NCI-H2196 (cell line): ENCODE measurements around the gene TBC1D22A.
A peak's percentile ranks its signal among the peaks of the same experiment; 100 is the strongest.

Experiments
- DNase-seq: peaks from one replicate; lab custom pipeline; 2025; ENCODE audit not compliant: unreplicated experiment; lab: John Stamatoyannopoulos, UW

TBC1D22A gene

DNA sequence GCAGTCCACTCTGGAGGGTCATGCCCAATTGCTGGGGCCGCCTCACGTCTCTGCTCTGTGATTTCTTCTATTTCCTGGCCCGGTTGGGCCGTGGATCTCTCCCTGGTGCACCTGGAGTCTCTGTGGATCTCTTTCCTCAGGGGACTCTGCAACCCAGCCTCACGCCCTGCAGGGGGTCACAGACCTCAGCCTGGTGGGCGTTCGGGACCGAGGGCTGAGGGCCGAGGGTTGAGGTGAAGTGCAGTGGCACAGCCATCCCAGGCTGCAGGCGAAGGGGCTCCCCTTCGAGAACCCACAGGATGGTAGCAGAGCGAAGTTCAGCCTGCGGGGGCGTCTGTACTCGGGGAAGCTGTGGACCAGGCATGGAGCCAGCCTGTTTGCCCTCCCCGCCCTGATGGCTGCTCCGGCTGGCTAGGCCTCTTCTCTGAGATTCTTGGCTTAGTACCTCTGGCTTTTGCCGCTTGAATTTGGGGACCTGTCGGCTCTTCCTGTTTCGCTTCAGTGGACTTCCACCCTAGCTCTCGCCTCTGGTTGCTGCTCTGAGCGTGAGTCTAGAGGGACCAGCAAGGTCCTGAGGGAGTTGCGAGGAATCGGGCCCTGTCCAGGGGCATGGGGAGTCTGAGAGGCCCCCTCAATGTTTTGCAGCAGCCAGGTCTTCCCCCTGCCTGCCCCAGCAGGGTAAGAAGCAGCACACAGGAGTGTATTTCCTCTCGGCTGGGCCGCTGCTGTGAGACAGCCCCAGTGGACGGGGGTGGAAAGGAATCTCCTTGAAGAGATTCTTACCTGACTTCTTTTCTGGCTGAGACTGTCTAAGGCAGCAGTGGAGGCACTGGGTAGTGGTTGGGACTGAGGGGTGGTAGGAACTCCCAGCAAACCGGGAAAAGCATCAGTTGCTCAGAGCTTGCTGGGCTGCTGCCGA is 140.8 kb downstream of the TBC1D22A start:
- no peak for DNase-seq

DNA sequence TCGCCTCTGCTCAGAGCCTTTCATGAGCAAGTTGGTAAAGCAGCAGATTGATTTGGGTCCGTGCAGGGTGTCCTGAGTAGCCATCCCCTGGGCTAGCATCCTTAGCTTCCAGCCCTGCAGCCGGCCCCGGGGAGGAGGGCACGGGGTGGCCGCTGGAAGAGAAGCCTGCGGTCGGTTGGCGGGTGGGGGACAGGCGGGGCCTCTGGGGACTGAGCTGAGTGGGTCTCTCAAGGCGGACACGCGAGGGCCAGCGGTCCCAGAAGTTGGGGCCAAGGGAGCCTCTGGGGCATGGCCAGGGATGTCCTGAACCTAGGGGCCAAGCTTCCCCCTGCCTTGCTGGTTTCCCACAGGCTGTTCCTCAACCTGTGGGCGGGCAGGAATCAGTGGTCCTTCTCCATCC is 143.0 kb downstream of the TBC1D22A start:
- no peak for DNase-seq

DNA sequence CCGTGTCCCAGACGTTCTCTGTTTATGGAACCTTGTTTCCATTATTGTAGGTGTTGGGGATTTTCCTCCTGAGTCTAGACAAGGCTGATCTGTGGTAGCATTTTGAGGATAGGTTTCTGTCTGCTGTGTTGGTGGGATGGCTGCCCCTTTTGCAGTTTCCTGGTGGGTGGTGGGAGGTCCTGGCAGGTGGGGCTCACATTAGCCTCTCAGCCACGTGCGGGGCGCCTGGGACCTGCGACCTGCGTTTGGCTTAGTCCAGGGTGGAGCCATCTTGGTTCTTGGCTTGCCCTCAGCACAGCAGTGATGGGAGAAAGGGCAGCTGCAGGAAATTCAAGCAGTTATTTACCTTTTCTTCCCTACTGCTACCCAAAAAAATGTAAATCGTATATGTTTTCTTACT is 143.4 kb downstream of the TBC1D22A start:
- DNase-seq, result no peak

DNA sequence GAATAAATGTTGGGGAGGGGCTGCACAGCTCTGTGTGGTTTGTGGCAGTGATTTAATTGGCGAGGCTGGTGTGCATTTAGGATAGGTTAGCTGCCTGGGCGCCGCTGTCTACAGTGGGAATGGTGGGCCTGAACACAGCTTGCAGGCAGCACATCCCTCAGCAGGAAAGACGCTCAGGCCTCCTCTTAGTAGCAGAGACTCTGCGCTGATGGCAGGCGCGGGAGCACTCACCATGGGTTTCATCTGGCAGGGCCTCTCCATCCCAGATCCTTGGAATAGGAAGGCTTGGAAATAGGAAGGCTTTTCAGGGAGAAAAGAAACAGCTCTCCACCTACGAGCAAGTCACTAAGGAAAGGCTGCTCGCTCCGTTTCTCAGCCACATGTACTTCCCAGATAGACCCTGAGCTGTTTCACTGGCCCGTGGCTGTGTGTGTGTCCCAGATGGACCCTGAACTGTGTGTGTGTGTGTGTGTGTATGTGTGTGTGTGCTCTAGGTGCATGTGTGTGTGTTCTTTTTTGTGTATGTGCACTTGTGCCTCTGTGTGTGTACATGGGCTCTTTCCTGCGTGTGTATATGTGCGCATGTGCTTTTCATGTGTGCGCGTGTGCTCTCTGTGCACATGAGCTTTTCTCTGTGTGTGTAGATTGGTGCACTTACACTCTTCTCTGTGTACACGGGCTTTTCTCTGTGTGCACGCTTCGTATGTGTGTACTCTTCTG is 144.0 kb downstream of the TBC1D22A start:
- DNase-seq, result no peak

DNA sequence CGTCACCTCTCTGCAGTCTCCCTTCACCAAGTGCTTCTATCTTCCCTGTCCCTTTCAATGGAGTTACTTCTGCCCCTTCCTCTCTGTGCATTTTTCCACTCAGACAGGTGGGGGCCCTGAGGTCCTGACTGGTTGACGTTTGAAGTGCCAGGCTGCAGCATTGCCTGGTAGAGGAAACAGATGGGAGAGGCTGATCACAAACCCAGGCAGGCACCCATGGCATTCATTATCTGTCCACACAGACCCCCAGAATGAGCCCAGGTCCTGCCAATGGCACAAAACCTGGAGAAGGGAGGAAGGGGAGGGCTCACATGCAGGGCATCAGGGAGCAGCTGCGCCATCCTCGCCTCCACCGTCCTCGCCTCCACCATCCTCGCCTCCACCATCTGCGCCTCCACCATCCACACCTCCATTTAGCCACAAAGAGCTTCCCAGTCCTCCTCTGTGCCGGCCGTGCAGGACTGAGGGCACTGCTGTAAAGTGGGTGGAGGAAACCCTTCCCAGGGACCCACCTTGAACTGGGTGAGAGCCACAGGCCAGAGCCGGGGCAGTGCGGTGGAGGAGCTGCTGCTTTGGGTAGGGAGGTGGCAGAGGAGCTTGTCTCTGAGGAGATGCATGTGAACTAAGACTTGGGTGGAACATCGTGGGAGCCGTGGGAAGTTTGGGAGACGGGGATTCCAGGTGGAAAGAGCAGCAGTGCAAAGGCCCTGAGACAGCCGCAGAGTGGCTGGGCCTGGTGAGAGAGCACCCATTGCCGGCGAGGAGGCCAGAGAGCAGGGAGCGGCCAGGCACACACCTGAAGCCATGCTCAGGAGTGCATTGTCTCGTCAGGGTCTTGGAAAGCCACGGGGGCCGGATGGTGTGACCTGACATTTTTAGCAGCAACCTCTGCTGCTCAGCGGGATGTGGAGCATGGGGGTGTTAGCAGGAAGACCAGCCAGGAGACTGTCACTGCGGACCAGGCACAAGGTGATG is 145.1 kb downstream of the TBC1D22A start:
- DNase-seq, result no peak

DNA sequence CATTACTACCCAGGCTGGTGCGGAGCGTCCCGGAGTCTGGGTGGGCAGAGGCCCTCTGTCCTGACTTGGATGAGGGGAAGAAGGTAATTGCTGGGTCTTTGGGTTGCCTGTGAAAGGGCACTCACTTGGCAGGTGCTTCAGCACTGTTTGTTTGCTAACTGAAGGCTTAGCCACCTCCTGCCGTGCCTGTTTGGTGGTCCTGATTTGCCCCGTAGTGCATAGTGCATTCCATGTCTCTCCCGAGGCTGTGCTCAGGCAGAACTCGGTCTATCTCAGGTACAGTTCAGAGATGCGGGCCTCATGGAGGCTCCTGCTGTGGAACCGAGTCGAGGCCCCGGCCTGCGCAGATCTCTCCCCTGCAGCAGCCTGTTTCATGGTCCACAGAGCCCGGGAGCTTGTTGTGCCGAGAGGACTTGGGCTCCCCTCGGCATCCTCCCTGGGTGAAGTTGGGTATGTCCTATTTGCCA is 146.2 kb downstream of the TBC1D22A start:
- no peak for DNase-seq

DNA sequence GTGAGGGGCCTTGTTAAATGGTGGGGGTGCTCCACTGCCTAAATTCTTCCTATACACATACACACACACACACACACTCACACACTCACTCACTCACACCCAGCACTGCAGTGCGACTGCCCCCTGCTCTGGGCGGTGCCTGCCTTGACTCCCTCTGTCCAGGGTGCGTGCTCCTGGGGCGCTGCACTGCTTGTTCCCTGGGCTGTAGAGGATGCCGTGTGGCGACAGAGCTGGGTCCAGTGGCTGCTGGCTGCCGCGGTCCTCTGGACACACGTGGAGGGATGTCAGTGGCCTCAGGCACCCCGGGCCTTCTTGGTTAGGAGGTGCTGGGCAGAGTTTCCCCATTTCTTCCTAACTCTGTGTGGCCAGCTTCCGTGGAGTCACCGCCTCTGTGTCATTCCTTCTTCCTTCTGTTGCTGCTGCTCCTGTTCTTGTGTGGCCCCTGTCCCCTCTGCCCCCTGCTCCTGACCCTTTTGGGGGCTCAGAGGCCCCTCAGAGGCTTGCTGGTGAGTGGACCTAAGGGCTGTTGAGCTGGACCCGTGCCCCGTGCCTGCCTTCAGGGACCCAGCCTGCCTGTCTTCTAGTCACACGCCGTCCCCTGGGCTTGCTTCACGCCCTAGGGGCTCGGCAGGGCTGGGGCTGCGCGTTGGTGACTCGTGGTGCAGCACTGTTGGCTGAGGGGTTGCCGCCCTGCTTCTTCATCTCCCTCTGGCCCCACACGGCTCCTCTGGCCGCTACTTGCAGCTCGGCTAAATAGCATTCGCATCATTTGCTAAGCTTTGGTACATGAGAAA is 147.0 kb downstream of the TBC1D22A start:
- no peak for DNase-seq

DNA sequence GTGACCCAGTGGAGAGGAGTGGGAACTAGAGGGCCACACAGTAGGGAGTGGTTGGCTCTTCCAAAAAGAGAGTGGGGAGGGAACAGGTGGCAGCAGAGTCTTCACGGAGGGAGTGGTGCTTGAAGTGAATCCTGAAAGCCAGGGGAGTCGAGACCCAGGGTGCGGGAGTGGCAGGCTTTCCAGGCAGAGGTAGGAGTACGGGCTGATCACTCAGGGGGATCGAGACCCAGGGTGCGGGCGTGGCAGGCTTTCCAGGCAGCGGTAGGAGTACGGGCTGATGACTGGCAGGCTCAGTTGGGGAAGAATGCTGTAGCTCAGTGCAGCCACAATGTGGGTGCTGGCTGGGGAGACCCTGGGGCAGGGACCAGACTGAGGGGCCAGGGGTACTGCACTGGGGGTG is 148.2 kb downstream of the TBC1D22A start:
- DNase-seq, result no peak

DNA sequence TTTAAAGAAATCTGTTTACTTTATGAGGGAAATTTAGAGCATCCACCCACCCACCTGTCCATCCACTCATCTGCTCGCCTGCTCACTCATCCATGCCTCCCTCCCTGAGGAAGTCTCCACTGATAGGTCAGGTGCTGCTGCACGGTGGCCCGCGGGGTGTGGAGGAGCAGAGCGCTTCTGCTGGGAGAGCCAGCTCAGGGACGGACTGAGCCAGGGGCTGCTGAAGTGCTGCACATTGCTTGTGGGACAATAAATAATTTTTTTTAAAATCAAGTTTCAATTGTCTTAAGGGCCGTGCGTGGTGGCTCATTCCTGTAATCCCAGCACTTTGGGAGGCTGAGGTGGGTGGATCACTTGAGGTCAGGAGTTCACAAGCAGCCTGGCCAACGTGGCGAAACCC is 148.9 kb downstream of the TBC1D22A start:
- no peak for DNase-seq

DNA sequence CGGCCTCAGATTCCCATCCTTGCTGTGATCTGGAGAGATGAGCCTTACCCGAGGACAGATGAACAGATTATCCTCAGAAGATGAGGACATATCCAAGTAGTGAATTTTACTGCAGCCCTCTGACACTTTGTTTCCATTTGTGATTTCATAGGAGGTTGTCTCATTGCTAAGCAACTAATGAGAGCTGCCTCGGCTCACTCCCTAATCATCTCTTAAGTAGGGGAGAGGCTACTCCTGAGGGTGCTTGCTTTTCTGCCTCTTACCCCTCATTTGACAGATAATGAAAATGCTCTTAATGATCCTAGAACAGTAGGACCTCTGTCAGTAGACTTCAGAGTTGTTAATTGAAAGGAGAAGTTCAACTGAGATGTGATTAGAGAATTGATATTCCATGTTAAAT is 150.9 kb downstream of the TBC1D22A start:
- DNase-seq, result no peak

DNA sequence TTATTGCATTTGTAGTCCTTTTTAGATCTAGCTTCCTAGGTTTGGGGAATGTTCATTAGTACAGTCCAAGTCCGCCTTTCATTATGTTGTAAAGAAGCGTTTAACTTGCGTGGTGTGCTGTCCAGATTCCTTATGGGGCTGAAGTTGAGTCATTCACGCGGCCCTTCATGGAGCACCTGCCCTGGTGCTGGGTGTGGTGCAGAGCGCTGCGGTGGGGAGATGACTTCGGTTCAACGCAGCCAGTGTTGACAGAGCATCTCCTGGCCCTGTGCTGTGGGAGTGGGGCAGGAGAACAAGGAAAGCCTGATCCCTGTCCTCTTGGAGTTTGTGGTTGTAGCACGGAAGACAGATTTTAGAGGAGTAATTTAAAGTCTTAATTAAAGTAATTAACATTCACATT is 152.0 kb downstream of the TBC1D22A start:
- no peak for DNase-seq

DNA sequence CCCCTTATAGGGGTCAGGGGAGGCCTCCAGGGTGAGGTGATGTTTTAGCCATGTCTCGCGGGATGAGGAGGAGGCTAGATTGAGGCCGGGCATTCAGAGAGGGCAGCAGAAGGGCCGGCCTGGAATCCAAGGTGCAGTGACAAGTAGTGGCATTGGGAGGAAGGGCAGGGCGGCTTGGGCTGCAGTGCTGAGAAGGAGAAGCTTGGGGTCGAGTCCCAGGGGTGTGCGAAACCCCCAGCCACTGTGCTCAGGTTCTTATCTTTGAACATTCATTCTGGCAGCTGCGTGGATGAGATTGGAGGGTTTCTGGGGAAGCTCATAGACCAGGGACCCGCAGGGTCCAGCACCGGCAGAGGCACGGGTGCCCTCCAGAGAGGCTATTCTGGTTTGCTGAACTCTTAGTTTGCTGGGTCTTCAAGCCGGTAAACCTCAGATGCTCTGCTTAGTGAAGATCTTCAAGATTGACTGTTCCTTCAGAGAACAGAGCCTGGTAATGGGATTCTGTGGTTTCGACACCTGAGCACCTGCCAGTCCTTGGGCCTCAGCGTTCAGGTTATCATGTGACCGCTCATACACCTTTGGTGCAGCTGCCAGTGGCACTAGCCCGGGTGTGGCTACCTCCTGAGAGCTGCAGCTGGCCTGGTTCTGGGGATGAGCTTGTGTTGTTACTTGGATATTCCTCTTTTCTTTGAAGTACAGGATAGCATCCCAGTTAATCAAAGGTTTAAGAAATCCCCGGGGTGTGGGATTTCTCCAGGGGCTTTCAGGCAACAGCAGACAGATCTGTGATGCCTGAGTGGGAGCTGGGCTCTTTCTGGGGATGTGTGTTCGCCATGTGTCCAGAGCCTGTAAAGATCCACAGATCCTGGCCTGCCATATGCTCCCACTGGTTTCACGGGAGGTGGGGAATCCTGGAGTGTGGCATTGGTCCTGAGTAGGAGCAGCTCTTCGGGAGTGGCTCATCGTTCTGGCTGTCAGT is 152.8 kb downstream of the TBC1D22A start:
- peak; percentile 70 for DNase-seq

DNA sequence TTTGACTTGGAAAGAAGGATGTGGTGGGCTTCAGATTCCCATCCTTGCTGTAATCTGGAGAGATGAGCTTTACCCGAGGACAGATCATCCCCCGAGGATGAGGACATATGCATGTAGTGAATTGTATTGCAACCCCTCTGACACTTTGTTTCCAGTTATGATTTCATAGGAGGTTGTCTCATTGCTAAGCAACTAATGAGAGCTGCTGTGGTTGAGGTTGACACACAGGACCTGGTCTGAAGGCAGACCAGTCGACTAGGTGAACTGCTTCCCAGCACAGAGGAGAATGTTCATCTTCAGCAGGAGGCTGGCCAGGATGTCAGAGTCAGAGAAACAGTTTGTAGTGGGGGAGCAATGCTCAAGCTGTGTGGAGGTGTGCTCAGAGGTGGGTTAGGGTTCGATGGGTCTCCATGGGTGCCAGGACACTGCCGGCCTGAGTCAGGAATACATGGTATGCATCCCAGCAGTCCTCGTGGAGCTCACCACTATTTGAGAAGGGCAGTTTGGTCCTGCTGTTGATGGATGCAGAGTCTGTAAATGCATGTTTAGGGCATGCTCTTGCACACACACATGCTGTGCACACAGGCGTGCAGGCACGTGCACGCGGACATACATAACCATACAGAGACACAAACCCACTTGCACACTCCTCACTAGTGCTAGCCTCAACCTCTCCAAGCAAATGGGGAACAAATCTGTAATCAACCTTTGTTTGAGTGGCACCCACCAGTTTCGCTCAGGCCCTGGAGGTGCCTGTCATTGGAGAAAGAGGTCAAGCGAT is 153.7 kb downstream of the TBC1D22A start:
- no peak for DNase-seq

DNA sequence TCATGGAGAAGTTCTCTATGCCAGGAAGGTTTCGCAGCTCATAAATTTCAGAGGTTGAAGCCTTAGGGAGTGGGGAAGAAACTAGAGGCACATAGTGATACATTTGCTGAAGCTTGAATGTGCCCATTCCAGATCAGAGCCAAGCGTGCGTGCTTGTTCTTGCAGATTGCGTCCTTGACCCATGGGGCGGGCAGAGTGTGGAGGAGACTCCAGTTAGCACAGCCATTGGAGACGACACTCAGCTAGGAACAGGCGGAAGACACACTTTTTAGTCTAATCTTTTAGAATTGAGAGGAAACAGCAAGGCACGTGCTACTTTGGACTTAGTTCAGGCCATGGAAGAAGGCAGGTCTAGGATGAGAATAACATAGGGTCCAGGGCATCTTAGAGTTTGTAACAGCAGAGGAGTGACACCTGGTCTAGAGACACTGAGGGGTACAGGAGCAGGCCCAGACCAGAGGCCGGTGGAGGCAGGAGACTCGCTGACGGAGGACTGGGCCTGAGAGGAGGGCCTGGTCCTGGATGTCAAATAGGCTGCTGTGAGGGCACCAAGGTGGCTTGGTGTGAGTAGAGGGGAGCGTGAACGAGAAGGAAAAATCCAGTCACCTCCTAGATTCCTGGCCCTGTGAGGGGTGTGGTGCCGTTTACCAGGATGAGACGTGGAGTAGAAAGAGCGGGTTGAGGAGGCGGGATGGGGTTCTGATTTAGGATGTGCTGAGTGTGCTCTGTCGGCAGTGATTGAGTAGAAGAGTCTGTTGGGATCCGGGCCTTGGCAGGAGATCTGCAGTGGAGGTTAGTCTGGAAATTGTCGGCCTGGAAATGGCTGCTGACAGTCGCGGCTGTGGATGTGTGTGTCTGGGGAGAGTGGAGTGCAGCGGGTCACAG is 154.7 kb downstream of the TBC1D22A start:
- DNase-seq, result no peak

DNA sequence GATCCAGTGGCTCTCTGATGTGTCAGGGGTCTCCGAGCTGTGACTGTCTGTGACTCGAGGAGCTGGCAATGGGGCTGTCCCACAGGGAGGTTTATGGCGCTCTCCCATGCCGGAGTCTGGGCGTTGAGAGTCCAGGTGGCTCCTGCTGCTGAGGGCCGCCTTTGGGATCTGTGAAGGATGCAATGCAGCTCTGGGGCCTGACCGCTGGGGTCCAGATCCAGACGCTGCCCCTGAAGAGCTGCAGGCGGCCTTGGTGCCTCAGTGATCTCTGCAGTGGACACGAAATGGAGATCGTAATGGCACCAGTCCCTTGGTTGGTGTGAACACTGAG is 155.3 kb downstream of the TBC1D22A start:
- DNase-seq, result no peak

DNA sequence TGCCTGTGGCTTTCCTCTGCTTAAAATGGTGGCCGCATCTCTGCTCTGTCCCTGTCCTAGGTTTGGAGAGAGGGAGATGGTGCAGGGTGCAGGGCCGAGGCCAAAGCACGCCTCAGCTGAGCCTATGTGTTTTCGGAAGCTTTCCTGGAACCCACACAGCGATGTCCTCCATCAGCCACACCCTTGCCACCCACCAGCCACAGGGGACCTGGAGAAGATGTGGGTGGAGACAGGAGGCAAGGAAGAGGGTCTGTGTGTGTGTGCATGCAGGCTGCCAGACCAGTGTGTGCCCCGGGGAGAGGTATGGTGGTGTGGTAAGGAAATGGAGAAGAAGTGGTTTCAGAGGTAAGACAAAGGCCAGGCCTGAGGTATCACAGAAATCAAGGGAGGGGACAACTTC is 155.7 kb downstream of the TBC1D22A start:
- no peak for DNase-seq

DNA sequence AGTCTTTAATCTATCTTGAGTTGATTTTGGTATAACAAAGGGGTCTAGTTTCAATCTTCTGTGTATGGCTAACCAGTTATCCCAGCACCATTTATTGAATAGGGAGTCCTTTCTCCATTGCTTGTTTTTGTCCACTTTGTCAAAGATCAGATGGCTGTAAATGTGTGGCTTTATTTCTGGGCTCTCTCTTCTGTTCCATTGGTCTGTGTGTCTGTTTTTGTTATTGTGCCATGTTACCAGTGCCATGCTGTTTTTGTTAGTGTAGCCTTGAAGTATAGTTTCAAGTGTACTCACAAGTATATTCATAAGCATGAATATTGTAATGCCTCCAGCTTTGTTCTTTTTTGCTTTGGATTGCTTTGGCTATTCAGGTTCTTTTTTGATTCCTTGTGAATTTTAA is 159.6 kb downstream of the TBC1D22A start:
- DNase-seq, result no peak

DNA sequence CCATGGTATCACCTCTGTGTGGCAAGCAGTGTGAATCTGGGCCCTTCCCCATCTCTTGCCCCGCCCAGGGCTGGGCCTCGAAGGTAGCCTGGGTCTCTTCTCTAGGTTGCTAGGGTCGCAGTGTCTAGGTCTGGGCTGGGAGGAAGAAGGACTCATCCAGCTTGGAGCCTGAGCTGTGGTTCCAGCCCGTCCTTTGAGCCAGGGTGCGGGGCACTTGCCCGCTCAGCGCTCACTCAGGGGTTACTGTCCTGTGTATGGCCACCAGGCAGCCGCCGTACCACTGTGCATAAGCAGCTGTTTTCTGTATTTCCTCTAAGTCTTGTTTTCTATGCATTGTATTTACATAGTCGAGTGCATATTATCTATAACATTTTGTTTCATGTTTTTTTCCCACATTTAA is 160.9 kb downstream of the TBC1D22A start:
- DNase-seq, result no peak
